ENCODE data around the gene HPN. TPM values are rescaled to one million over a fixed set of nuclear protein-coding genes. Genes with fewer than 3 reads are reported as not detected.

HPN gene
- total and polyA plus RNA-seq, 9 donors = 0.42 to 21.1 (median 2.9) TPM; not detected in 1

- no peak for DNase-seq
- H3K4me1 ChIP-seq (ENCODE audit: insufficient read depth) = no peaks in the 10 kb centered on the region
- H3K9me3 ChIP-seq = no peaks in the 10 kb centered on the region
- H3K27me3 ChIP-seq = no peaks in the 10 kb centered on the region
- intact Hi-C loops (cut with DNase I) = no loop called here
- TF ChIP-seq EP300 (IDR thresholded peaks at IDR 0.05) = no peak
- H3K4me3 ChIP-seq = no peak overlapping the region
- H3K27ac ChIP-seq = no peak overlapping the region
- WGBS, 3 donors = 86 to 91% (median 87%) methylated on average over 6 of the region's 6 CpGs
- H3K36me3 ChIP-seq = no peaks in the 10 kb centered on the region
These were observed 39.7 kb downstream of the HPN start for GRCh38 chr19:35081201-35081600.

GRCh38 chr19:35083691-35084508, 42.4 kb downstream of the HPN start:
- no peaks in the 10 kb centered on the region for H3K36me3 ChIP-seq
- TF ChIP-seq POLR2A (IDR thresholded peaks at IDR 0.05) = no peak
- no peak for TF ChIP-seq EP300 (IDR thresholded peaks at IDR 0.05)
- TF ChIP-seq CTCF (IDR thresholded peaks at IDR 0.05) = no peak
- 83 to 85% (median 85%) methylated on average over 15 of the region's 15 CpGs for WGBS, 3 donors
- H3K4me3 ChIP-seq = no peak overlapping the region
- DNase-seq = no peak
- no peak overlapping the region for H3K27ac ChIP-seq
- H3K9me3 ChIP-seq = no peaks in the 10 kb centered on the region
- no peaks in the 10 kb centered on the region for H3K4me1 ChIP-seq (ENCODE audit: insufficient read depth)
- intact Hi-C loops (cut with DNase I) = no loop called here
- H3K27me3 ChIP-seq = no peaks in the 10 kb centered on the region

- Histone ChIP-seq H3K27ac (no peak overlapping the region), H3K4me1 (ENCODE audit: insufficient read depth) (no peaks in the 10 kb centered on the region), H3K9me3 (no peaks in the 10 kb centered on the region), H3K4me3 (no peak overlapping the region), H3K27me3 (no peaks in the 10 kb centered on the region), H3K36me3 (no peaks in the 10 kb centered on the region)
- TF ChIP-seq EP300 (IDR thresholded peaks at IDR 0.05) = no peak
- no peak for TF ChIP-seq POLR2A (IDR thresholded peaks at IDR 0.05)
- TF ChIP-seq CTCF (IDR thresholded peaks at IDR 0.05) = no peak
- intact Hi-C loops (cut with DNase I) = no loop called here
- no peak for DNase-seq
- 72 to 80% (median 74%) methylated on average over 3 of the region's 3 CpGs for WGBS, 3 donors
These were observed 42.9 kb downstream of the HPN start for GRCh38 chr19:35084509-35084762.

- DNase-seq = no peak
- TF ChIP-seq EP300 (IDR thresholded peaks at IDR 0.05) = no peak
- no peak for TF ChIP-seq POLR2A (IDR thresholded peaks at IDR 0.05)
- TF ChIP-seq CTCF (IDR thresholded peaks at IDR 0.05) = no peak
- Histone ChIP-seq H3K4me3 (no peak overlapping the region), H3K27me3 (no peaks in the 10 kb centered on the region), H3K4me1 (ENCODE audit: insufficient read depth) (no peaks in the 10 kb centered on the region), H3K36me3 (no peaks in the 10 kb centered on the region), H3K9me3 (no peaks in the 10 kb centered on the region), H3K27ac (no peak overlapping the region)
- intact Hi-C loops (cut with DNase I) = no loop called here
- 64 to 68% (median 66%) methylated on average over 6 of the region's 6 CpGs for WGBS, 3 donors
These were observed 44.4 kb downstream of the HPN start for GRCh38 chr19:35085947-35086346.

- TF ChIP-seq CTCF (IDR thresholded peaks at IDR 0.05) = no peak
- TF ChIP-seq POLR2A (IDR thresholded peaks at IDR 0.05) = no peak
- no peak for TF ChIP-seq EP300 (IDR thresholded peaks at IDR 0.05)
- Histone ChIP-seq H3K9me3 (no peaks in the 10 kb centered on the region), H3K4me3 (no peak overlapping the region), H3K27me3 (no peaks in the 10 kb centered on the region), H3K4me1 (ENCODE audit: insufficient read depth) (no peaks in the 10 kb centered on the region), H3K36me3 (no peaks in the 10 kb centered on the region), H3K27ac (no peak overlapping the region)
- 71 to 85% (median 73%) methylated on average over 7 to 8 of the region's 8 CpGs for WGBS, 3 donors
- intact Hi-C loops (cut with DNase I) = no loop called here
- DNase-seq = no peak
These were observed 44.9 kb downstream of the HPN start for GRCh38 chr19:35086455-35086854.
